ENCODE results near the gene SRXN1.

The SRXN1 gene

GRCh38 chr20:669573-669972, 16.6 kb upstream of the SRXN1 start:
- no peak for DNase-seq (ENCODE audit: low read depth)
- TF ChIP-seq CTCF (conservative IDR thresholded peaks at IDR 0.05; ENCODE audit: control insufficient read depth, insufficient read depth, low read depth, low read length): no peak
- H3K4me3 ChIP-seq (ENCODE audit: control insufficient read depth, low read depth, low read length): no peak overlapping the region

GRCh38 chr20:668638-669037, 15.6 kb upstream of the SRXN1 start:
- H3K4me3 ChIP-seq (ENCODE audit: control insufficient read depth, low read depth, low read length): no peak overlapping the region
- no peak for DNase-seq (ENCODE audit: low read depth)
- no peak for TF ChIP-seq CTCF (conservative IDR thresholded peaks at IDR 0.05; ENCODE audit: control insufficient read depth, insufficient read depth, low read depth, low read length)

GRCh38 chr20:668050-668449, 15.1 kb upstream of the SRXN1 start:
- TF ChIP-seq CTCF (conservative IDR thresholded peaks at IDR 0.05; ENCODE audit: control insufficient read depth, insufficient read depth, low read depth, low read length): no peak
- DNase-seq (ENCODE audit: low read depth): no peak
- no peak overlapping the region for H3K4me3 ChIP-seq (ENCODE audit: control insufficient read depth, low read depth, low read length)

- DNase-seq (ENCODE audit: low read depth): peak; percentile 40
- peak; percentile 87 for TF ChIP-seq CTCF (conservative IDR thresholded peaks at IDR 0.05; ENCODE audit: control insufficient read depth, insufficient read depth, low read depth, low read length)
- H3K4me3 ChIP-seq (ENCODE audit: control insufficient read depth, low read depth, low read length): no peak overlapping the region
Measured at GRCh38 chr20:667351-668034, 14.5 kb upstream of the SRXN1 start.

- H3K4me3 ChIP-seq (ENCODE audit: control insufficient read depth, low read depth, low read length): no peak overlapping the region
- TF ChIP-seq CTCF (conservative IDR thresholded peaks at IDR 0.05; ENCODE audit: control insufficient read depth, insufficient read depth, low read depth, low read length): no peak
- DNase-seq (ENCODE audit: low read depth): no peak
Measured at GRCh38 chr20:666877-667276, 13.9 kb upstream of the SRXN1 start.

- no peak for TF ChIP-seq CTCF (conservative IDR thresholded peaks at IDR 0.05; ENCODE audit: control insufficient read depth, insufficient read depth, low read depth, low read length)
- no peak overlapping the region for H3K4me3 ChIP-seq (ENCODE audit: control insufficient read depth, low read depth, low read length)
- no peak for DNase-seq (ENCODE audit: low read depth)
Measured at GRCh38 chr20:665276-665675, 12.3 kb upstream of the SRXN1 start.

- TF ChIP-seq CTCF (conservative IDR thresholded peaks at IDR 0.05; ENCODE audit: control insufficient read depth, insufficient read depth, low read depth, low read length): no peak
- no peak for DNase-seq (ENCODE audit: low read depth)
- no peak overlapping the region for H3K4me3 ChIP-seq (ENCODE audit: control insufficient read depth, low read depth, low read length)
Measured at GRCh38 chr20:664576-664975, 11.6 kb upstream of the SRXN1 start.

Data from fibroblast of mammary gland (primary cell).